CD4-positive, alpha-beta T cell treated with Interleukin-17A for 4 hours (primary cell): ENCODE results near the gene DDX3X.
"Not testable (repeated sequence)": the region's sequence is repeated elsewhere in the genome, so short reads cannot be mapped to it uniquely, and the experiment has no call there.

Experiments used
- DNase-seq: peaks from one replicate; pipeline ENCODE4 v3.0.0-alpha.2; 2020; ENCODE audit warnings: mixed read lengths

The DDX3X gene

DNA sequence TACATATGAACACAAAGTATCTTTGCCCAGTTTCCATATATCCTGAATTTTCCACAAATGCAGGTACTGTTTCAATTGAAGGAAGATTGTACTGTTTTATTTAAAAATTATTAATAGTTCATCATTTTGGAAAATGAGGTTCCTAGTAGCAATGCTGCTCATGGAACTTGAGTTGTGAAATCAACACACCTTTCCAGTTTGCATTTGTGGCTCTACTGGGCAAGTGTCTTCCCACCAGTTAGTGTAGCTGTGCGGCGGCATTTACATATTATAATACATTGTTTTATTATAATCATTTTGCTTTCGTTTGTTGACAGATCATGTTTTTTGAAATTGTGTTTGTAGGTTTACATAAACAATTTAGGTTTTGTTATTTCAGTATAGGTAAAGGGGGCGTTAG lies 2.0 kb upstream of the DDX3X start:
- DNase-seq: no peak

DNA sequence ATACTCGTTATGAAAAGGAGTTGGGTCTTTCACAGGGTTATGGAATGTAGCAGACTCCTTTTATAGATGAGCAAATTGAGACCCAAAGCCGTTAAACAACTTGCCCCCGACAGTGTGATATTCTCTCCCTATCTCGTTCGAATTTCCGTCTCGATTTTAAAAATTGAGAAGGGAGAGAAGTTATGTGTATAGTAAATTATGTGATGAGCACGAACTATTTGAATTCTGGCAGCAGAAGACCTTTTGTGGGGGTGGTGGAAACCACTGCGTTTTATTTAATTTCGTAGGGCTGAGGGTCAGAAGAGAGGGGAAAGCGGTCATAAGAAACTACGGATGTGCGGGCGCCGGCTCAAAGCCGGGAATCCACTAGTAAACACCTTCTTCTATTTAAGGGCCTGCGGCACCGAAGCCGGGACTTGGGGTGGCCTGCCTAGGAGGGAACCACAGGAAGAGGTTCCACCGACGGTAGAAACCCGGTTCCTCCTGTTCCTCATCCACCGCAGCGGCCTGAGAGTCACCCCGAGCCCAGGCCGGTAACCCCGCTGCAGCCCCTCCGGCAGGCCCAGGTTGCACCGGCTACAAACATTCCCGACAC lies 1.5 kb upstream of the DDX3X start:
- DNase-seq: no peak

DNA sequence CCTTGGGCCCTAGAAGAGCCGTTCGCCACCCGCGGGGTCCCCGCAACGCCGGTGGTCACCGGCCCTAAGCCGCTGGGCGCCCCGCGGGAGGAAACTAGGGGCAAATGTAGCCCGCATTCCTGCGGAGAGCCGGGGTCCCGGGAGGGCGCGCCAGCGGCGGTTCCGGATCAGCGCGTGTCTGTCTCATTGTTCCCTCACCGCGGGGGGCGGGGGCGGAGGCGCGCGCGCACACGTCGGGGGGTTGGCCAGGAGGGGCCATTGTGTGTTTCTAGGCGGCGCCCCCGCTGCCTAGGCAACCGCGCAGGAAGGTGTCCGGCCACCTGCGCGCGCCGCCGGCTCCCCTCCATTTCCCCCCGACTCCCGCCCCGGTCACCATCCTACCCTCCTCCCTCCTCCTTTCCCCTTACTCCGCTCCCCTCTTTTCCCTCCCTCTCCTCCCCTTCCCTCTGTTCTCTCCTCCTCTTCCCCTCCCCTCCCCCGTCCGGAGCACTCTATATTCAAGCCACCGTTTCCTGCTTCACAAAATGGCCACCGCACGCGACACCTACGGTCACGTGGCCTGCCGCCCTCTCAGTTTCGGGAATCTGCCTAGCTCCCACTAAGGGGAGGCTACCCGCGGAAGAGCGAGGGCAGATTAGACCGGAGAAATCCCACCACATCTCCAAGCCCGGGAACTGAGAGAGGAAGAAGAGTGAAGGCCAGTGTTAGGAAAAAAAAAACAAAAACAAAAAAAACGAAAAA lies 789 bp upstream of the DDX3X start:
- peak; percentile 93 for DNase-seq

DNA sequence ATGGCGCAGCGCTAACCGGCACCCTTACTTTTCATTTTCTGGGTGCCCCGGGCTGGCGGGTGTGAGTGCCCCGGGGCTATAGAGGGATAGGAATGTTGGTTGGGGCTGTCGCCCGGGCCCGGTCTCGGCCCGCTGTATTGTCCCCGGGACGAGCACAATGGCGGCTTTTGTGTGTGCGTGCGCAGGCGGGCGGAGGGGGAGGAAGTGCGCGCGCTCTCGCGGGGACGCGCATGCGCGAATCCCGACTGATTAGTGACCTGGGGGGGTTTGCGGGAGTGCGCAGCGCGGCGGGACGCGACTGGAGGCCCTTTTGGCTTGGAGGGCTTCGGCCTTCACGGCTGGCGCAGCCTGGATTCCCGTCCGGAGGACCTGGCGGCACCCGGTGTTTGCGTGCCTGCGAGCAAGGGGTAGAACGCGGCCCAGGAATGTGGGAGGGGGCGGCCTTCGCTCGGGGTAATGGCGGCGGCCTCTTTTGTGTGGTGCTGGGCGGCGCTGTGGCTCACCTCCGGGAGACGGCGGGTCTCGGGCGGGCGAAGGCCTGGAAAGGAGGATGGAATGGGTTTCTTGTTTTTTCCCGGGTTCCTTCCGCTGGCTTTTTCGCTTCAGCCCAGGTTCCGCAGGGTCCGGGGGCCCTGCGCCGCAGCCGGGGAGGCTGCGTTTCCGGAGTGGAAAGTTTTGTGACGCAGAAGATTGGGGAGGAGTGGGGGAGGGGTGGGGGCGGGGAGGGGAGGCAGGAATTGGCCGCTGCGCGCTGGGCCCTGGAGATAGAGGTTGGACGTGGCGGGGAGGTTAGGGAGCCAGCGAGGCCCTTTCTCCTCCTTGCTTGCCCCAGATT lies 618 bp downstream of the DDX3X start:
- peak; percentile 91 for DNase-seq

DNA sequence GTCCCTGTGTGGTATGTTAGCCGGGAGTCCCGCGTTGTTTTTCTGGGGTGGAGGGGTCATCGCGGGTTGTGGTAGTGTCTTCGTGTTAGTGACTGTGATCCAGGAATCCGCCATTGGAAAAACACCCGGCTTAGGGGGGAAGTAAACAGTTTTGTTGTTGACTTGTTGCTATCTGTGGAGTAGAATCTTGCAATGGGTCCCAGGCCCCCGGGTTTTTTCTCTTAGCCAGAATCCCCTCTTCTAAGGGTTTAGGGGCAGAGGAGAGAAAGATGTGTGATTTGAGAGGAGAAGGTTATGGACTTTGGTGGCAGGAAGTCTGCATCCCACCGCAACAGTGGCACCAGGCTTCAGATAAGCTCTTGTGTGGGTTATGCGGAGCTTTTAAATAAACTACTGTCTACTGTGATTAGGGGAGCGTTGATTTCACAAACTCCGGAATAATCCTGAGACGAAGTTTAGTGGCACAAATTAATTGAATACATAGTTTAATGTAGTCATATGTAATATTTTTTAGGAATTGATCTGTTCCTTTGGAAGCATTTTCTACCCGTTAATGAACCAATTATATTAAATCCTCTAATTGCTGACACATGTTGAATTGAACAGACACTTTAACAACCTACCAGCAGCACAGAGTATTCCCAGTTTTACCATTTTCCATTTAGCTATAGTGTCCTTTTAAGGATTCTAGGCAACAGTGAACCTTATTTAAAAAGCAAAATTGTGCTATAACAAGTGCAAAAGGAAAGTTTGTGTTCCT lies 1.4 kb downstream of the DDX3X start:
- peak; percentile 36 for DNase-seq

- peak; percentile 41 for DNase-seq
These were observed 2.0 kb downstream of the DDX3X start for GRCh38 chrX:41335958-41336331.

DNA sequence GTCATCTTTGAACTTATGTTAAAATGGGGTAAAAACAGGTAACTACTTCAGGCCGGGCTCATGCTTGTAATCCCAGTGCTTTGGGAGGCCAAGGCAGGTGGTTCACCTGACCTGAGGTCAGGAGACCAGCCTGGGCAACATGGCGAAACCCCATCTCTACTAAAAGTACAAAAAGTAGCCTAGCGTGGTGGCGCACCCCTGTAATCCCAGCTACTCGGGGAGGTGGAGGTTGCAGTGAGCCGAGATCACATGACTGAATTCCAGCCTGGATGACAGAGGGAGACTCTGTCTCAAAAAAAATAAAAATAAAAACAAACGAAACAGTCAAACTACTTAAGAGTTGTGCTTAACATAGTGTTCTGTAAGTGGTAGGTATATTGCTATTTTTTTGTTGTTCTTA lies 2.5 kb downstream of the DDX3X start:
- DNase-seq: no peak

DNA sequence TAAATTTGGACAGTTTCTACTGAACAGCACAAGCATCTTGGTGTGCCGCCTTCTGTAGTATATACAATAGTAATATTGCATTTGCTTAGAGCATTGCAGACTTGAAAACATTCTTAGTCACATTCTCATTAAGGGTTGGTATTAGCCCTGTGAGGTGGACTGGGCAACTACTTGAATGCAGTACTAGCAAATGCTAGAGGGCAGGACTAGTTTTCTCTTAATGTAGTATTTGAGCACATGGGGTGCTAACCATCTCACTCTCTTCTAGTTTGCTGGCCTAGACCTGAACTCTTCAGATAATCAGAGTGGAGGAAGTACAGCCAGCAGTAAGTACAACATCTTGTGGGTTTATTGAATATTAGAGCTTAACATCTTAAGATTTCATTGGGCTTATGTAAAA lies 3.2 kb downstream of the DDX3X start:
- DNase-seq: no peak

DNA sequence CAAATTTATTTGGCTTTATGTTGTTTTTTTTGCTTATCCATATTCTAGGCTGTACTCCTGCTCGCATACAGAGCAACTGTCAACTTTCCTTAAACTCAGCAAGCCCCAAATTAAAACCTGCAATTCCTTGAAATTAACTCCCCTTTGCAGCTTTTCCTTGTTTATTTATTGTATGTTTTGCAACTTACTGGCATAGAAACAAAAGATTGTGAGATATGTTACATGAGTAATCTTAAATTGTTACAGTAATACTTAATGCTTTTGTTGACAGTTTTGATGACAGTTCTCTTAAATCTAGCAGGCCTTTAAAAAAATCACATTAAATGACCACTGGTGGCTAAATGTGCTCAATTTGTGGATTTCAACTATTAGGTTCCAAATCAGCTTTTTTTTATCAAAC lies 4.5 kb downstream of the DDX3X start:
- no peak for DNase-seq

DNA sequence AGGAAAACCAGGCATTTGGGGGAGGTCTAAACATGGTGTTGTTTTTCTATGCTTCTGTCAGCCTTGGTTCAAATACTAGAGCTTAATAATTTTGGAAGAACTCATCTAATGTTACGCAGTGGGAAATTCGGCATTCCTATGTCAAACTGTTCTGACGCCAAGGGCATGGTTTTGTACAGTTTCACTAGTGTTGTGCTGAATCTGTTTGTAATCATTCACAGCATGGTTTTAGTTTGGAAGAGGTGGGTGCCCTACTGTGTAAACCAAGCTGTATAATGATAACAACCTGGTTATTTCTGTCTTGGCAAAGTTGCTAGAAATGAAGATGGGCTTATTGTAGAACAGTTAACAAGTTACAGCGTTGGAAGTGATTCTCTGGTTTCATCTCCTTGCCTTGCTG lies 5.2 kb downstream of the DDX3X start:
- no peak for DNase-seq

DNA sequence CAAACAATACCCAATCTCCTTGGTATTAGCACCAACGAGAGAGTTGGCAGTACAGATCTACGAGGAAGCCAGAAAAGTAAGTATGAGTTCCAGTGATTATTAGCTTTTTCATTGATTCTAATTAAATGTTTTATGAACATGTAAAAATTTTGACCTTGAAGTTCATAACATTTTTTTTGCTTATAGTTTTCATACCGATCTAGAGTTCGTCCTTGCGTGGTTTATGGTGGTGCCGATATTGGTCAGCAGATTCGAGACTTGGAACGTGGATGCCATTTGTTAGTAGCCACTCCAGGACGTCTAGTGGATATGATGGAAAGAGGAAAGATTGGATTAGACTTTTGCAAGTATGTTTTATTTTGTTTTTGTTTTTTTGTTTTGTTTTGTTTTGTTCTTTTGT lies 10.1 kb downstream of the DDX3X start:
- no peak for DNase-seq

DNA sequence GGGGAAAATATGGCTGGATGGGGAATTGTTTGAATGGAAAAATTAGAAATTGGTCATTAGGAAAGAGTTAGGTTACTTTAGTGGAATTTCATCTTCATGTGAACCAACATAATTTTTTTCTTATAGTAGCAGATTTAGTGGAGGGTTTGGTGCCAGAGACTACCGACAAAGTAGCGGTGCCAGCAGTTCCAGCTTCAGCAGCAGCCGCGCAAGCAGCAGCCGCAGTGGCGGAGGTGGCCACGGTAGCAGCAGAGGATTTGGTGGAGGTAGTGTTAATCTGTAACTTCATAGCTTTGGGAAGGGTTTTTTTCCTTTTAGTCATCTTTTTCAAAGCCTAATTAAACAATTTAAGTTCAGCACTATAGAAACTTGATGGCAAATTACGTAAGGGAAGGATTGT lies 13.2 kb downstream of the DDX3X start:
- no peak for DNase-seq

DNA sequence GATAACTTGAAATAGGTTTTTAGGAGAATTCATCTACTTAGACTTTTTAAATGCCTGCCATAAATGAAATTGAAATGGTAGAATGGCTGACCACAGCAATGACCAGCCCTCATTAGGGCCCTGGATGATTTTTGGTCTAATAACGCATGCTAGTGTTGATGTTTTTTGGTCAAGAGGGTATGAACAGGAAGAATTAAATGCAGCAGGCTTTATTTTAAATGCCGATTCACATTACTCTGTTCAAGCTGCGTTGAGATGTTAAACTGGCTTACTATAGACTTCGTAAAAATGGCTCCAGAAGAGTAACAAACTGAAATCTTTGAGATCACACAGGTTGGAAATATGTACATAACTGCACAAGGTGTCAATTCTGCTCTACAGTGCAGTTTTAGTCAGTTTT lies 14.6 kb downstream of the DDX3X start:
- no peak for DNase-seq

GRCh38 chrX:41350150-41350975 lies 16.4 kb downstream of the DDX3X start:
- no peak for DNase-seq

GRCh38 chrX:41350976-41351569 lies 17.1 kb downstream of the DDX3X start:
- no peak for DNase-seq

GRCh38 chrX:41351923-41352322 lies 18.0 kb downstream of the DDX3X start:
- DNase-seq: no peak

- no peak for DNase-seq
These were observed 18.4 kb downstream of the DDX3X start for GRCh38 chrX:41352329-41352838.

- no peak for DNase-seq
These were observed 20.0 kb downstream of the DDX3X start for GRCh38 chrX:41353985-41354384.

- DNase-seq: no peak
These were observed 35.2 kb downstream of the DDX3X start for GRCh38 chrX:41369152-41369551.

DNA sequence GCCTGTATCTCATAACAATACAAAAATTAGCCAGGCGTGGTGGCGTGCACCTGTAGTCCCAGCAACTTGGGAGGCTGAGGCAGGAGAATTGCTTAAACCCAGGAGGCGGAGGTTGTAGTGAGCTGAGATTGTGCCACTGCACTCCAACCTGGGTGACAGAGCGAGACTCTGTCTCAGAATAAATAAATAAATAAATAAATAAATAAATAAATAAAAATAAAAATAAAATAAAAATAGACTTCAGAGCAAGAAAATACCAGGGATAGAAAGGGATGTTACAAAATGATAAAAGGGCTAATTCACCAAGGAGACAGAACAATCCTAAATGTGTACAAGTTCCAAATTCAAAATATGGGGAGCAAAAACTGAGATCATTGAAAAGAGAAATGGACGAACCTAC lies 37.6 kb downstream of the DDX3X start:
- not testable (repeated sequence) for DNase-seq

GRCh38 chrX:41373989-41374606 lies 40.1 kb downstream of the DDX3X start:
- DNase-seq: no peak
